GM18526 (cell line): ENCODE data around the gene TNFSF11.

Experiments used
- POLR2A ChIP-seq: IDR thresholded peaks from 3 replicates; pipeline ENCODE4 v1.6.1; 2011; ENCODE audit not compliant: insufficient read length; ENCODE audit errors: extremely low read depth

TNFSF11 gene, protein sequence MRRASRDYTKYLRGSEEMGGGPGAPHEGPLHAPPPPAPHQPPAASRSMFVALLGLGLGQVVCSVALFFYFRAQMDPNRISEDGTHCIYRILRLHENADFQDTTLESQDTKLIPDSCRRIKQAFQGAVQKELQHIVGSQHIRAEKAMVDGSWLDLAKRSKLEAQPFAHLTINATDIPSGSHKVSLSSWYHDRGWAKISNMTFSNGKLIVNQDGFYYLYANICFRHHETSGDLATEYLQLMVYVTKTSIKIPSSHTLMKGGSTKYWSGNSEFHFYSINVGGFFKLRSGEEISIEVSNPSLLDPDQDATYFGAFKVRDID

DNA sequence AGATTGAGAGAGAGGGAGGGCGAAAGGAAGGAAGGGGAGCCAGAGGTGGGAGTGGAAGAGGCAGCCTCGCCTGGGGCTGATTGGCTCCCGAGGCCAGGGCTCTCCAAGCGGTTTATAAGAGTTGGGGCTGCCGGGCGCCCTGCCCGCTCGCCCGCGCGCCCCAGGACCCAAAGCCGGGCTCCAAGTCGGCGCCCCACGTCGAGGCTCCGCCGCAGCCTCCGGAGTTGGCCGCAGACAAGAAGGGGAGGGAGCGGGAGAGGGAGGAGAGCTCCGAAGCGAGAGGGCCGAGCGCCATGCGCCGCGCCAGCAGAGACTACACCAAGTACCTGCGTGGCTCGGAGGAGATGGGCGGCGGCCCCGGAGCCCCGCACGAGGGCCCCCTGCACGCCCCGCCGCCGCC lies at the start of gene TNFSF11:
TNFSF11 (plus strand) TSS at position 142 of the 400 bp plus-strand sequence; CDS start at position 294, 152 bp downstream.
- TF ChIP-seq POLR2A = no peak

DNA sequence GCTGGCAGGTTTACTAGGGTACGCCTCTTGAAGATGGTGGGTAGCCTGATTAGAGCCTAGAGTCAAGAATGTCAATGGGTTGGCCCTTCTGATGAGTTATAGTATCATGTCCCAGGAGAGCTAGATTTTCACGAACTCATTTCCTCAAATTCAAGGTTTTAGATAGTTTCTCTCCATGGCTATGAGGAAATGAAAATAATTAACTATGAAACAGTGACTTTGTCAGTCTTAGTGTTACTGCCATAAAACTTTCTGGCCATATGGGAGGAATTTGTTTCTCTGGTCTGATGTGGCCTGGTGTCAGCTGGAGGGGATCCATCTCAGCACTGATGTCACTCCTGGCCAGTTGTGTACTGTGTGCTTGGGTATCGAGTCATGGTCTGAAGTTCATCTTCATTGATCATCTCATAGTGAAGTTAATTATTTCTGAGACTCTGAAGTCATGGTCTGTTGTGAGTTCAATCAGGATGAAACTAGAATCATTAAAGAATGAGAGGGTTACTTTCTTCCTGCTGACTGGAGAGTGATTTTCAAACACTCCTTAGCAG lies 49.4 kb upstream of the TNFSF11 start:
- TF ChIP-seq POLR2A = no peak

DNA sequence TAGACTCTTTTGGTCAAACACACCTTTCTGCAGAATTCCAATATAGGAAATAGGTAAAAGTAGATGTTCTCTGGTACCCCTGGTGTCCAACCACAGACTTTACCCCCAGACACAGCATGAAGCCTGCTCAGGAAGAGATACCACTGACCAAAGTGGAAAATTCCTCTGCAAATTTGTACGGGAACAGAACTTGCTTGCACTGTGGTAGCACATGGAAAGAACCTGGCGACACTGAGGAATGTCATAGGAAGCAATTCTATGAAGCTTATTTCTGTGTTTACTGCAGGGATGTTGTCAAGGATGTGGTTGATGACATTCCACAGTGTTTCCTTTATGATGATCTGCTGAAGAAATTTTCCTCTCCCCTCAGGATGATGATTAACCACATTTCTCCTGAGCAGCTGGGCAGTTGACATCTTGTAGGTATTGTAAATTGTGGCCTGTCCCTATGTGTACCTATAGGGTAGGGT lies 48.9 kb upstream of the TNFSF11 start:
- TF ChIP-seq POLR2A = no peak

DNA sequence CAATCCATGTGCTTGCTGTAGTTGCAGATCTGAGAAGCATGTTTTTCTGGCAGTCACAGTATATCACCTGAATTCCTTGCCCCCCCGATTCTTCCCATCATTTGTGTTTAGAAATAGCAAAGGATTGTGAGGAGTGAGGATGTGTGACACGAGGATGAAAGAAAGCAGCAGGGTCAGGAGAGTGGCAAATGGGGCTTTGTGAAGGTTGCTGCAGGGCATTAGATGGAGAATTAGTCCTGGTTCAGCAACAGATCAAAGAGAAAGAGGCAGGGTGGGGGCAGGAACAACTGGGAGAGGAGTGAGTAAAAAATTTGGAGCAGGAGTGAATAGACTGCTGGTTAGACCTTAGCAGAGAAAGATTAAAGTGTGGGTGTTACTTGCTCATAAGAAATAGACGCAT lies 47.7 kb upstream of the TNFSF11 start:
- no peak for TF ChIP-seq POLR2A

DNA sequence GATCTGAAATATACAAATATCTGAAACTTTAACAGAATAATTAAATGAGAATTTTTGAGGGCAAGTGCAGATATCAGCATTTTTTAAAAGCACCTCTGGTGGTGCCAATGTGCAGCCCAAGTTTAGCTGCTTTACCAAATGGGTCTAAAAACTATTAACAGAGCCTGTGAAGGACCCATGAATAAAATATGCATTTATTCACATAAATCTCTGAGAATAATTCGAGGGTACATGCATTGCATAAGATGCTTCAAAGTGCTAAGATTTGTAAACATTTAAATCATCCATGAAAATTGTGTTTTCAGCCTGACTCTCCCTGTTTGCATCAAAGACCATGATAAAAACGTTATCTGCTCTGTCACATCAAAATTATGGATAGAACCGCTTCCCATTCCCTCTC lies 47.1 kb upstream of the TNFSF11 start:
- no peak for TF ChIP-seq POLR2A

DNA sequence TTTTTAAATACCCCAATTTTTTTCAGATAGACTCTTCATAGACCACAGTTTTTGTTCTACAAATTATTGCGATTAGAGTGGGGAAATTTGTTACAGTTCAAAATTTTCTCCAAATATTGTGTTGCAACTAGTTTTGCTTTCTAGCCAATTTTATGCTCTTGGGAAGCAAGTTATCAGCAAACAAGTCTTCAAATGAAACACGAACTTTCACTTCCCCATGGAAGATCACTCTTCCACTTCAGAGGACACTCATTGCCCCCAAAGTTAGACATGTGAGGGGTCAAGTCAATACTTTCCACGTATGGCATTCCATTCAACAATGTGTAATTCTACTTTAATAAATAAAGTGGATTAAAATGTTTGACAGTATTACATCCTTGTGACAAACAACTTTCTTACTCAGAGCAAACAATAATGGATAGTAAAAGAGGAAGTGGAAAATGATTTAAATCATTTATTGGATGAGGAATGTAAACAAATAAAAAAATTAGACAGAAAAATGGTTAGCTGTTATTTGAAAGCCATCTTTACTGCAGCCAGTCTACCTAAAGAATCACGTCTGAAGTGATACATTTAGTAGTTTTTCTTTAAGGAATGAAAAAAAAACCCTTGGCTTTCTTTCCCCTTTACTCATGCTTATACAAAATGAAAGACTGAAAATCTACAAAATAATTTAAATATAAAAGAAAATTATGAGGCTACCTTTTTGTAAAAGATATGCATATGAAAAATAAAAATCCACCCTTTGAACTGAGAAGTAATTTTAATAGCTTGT lies 41.2 kb upstream of the TNFSF11 start:
- no peak for TF ChIP-seq POLR2A

- TF ChIP-seq POLR2A = no peak
These were observed 40.7 kb upstream of the TNFSF11 start for GRCh38 chr13:42533336-42533591.

- TF ChIP-seq POLR2A = no peak
These were observed 39.2 kb upstream of the TNFSF11 start for GRCh38 chr13:42534785-42535184.

DNA sequence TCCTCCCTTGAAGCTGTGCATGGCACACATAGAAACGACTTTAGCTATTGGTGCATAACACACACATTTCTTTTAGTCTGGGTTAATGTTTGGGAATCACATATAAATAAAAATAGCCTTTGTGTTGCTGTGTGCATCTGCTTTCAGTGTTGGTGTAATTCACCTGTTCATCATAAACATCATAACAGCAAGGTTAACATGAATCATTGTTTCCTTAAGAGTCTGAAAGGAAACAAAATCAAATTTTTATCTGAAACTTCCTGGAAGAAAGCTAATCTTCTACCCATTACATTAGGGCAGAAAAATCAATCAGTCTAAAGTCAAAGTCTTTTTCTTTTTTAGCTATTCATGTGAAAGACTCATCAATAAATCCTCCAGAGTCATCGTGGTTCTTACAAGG lies 35.0 kb upstream of the TNFSF11 start:
- no peak for TF ChIP-seq POLR2A

- TF ChIP-seq POLR2A = no peak
These were observed 34.3 kb upstream of the TNFSF11 start for GRCh38 chr13:42539670-42540069.

DNA sequence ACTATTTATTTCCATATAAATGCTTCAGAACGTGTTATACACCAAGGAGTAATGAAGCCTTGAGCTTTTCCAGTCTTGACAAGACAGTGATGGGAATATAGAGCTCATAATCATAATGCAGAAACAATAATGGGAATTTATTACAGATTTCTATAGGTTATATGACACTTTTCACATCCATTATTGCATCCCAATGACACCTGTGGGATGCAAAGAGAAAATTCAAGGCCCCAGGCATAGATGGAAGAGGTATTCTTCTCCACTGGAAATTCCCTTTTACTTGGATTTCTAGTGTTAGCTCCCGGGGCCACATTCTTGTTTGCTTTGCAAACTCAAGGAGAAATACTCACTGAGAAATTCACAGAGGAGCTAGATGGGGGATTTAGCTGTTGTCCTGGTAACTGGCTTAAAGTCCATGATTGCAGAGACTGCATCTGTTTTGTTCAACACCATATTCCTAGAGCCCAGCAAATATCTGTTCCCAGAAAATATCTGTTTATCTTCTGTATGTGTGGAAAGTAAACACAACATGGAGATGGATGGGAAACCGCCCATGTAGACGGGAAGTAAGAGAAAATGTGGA lies 30.6 kb upstream of the TNFSF11 start:
- TF ChIP-seq POLR2A = no peak

GRCh38 chr13:42544246-42544926 lies 29.6 kb upstream of the TNFSF11 start:
- TF ChIP-seq POLR2A = no peak

GRCh38 chr13:42545842-42546241 lies 28.1 kb upstream of the TNFSF11 start:
- TF ChIP-seq POLR2A = no peak

DNA sequence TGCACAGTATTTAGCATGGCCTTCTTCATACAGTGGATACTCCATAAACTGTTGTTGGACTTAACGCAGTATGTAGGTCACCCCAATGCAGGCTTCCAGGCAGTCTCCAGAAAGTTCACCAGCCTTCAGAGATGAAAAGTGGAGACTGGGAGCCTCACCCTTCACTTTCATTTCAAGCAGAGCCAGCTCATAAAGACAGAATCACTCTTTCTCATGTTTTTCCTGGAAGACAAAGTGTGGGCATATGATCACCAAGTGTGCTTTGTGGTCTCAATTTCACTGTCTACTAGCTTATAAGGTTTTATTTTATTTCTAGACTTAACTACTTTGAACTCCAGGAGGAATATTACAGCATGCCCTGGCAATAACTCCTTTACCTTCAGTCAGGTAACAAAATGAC lies 26.3 kb upstream of the TNFSF11 start:
- no peak for TF ChIP-seq POLR2A

- TF ChIP-seq POLR2A = no peak
These were observed 25.0 kb upstream of the TNFSF11 start for GRCh38 chr13:42548731-42549551.
